ENCODE data around the gene BRSK2.
"Not testable (repeated sequence)": the region's sequence is repeated elsewhere in the genome, so short reads cannot be mapped to it uniquely, and the experiment has no call there.

The BRSK2 gene

DNA sequence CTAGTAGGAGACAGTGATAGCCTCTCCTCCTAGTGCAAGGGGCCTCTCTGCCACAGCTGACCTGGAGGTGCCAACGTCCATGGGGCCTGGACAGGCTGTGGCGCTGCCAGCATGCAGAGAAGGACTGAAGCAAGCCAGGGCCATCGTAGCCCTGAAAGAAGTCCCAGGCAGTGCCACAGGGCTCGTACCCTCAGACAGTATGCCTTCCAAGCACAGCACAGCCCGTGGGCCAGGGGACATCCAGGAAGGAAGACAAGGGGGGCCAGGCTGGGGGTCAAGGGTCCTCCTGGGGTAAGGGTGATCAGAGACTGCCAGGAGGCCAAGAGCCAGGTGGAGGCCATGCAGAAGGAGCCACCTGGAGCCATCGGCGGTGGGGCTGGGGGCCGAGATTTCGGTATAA is 117.2 kb downstream of the BRSK2 start:
- in situ Hi-C loops (cut with HindIII; ENCODE audit: low sequenced_read_pairs): no loop called here

DNA sequence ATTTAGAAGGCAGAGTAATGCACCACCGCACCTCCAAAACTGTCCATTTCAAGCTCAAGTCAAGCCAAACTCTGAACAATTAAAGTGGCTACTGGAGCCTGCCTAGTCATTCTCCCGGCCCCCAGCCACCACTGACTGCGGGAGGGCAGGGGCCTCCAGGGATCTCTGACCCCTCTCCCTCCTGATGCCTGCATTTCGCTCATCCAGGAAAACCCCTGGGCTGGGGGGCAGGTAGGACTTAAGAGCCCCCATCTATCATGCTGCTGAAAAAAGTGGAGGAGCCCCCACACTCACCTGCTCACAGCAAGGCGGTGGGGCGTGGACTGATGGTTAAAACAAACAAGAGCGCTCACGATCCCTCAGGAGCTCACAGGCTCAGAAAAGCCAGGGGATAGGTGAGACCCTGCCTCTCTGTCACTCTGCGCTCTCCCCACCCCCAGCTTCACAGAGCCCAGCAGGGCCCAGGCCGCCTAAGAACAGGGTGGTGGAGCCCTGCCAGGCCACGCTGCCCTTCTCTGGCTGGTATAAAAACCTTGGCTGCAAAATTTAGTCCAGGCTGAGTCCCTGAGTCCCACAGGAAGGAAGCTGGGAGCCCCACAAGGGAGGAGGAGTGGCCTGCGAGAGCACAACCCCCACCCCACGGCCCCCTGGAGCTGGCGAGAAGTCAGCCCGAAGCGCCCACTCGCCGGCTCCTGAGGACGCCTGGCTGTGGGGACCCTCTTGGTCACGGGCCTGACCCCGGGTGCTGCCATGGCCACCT is 117.8 kb downstream of the BRSK2 start:
- in situ Hi-C loops (cut with HindIII; ENCODE audit: low sequenced_read_pairs): no loop called here

DNA sequence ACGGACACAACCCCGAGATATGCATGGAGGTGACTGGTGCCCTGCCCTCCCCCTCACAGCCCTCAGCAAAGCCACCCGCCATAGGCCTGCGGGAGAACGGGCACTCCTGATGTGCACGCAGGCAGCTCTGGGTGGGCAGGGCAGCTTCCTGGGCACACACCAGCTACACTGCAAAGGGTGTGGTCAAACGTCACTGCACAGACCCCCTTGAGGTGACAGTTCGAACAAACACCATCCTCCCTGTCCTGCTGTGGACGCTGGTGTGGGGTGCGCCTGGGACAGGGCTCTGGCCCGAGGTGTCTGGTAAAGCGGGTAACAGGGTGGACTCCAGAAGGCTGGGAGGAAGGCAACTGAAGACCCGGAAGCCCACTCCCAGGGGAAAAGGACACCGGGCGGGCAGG is 118.8 kb downstream of the BRSK2 start:
- in situ Hi-C loops (cut with HindIII; ENCODE audit: low sequenced_read_pairs): no loop called here

- in situ Hi-C loops (cut with HindIII; ENCODE audit: low sequenced_read_pairs): no loop called here
Observed at GRCh38 chr11:1508986-1509385, 119.3 kb downstream of the BRSK2 start.

- in situ Hi-C loops (cut with HindIII; ENCODE audit: low sequenced_read_pairs): no loop called here
Observed at GRCh38 chr11:1509626-1510255, 120.0 kb downstream of the BRSK2 start.

- in situ Hi-C loops (cut with HindIII; ENCODE audit: low sequenced_read_pairs): not testable (repeated sequence)
Observed at GRCh38 chr11:1510351-1510750, 120.6 kb downstream of the BRSK2 start.

DNA sequence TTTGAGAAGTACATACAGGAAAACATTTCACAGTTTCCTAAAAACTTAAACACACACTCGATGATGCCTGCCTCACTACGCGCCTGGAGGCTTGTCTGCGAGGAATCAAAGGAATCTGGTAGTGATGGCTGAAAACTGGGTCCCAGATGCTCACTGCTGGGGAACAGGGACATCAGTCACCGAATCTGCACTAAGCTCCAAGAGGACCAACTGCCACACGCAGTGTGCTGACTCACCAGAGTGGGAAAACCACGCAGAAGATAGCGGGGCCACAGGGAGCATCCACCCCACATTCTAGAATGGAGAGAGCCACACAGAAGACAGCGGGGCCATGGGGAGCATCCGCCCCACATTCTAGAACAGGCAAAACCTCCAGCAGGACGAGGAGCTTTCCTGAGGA is 121.2 kb downstream of the BRSK2 start:
- in situ Hi-C loops (cut with HindIII; ENCODE audit: low sequenced_read_pairs): no loop called here

- in situ Hi-C loops (cut with HindIII; ENCODE audit: low sequenced_read_pairs): no loop called here
Observed at GRCh38 chr11:1511937-1512496, 122.3 kb downstream of the BRSK2 start.
